Suprapubic skin (tissue), 4 donors: ENCODE measurements around the gene ARSK. TPM values are rescaled to one million over a fixed set of nuclear protein-coding genes. Genes with fewer than 3 reads are reported as not detected.

ENCODE experiments used
- DNase-seq, 2 donors: peaks; one replicate each; pipeline ENCODE4 v3.0.0-alpha.2; 2019; ENCODE audit warnings: low spot score in 2 of 2
- H3K27ac ChIP-seq: fragments of 200-600 bp; sonication (generic); one replicate; pipeline ENCODE4 v1.5.1; 2019
- H3K27me3 ChIP-seq: fragments of 200-600 bp; sonication (generic); one replicate; pipeline ENCODE4 v1.5.1; 2019
- H3K36me3 ChIP-seq: fragments of 200-600 bp; sonication (generic); one replicate; pipeline ENCODE4 v1.5.1; 2019
- H3K4me1 ChIP-seq: fragments of 200-600 bp; sonication (generic); one replicate; pipeline ENCODE4 v1.5.1; 2019
- H3K4me3 ChIP-seq: fragments of 200-600 bp; sonication (generic); one replicate; pipeline ENCODE4 v1.5.1; 2019; ENCODE audit warnings: mild to moderate bottlenecking
- H3K9me3 ChIP-seq: fragments of 200-600 bp; sonication (generic); one replicate; pipeline ENCODE4 v1.5.1; 2019
- CTCF ChIP-seq, 2 donors: fragments of 200-600 bp in 1 of 2; fragments of 450-650 bp in 1 of 2; sonication (generic) in 1 of 2; IDR thresholded peaks; one replicate each; pipeline ENCODE4 v1.5.1; 2016 to 2019; ENCODE audit warnings: antibody characterized with exemption in 2 of 2, mild to moderate bottlenecking in 1 of 2, moderate library complexity in 1 of 2
- EP300 ChIP-seq: sonication (generic); formaldehyde crosslinking; IDR thresholded peaks from one replicate; pipeline ENCODE4 v1.6.1; 2017; ENCODE audit warnings: antibody characterized with exemption
- POLR2A ChIP-seq, 2 donors: fragments of 450-650 bp; IDR thresholded peaks; one replicate each; pipeline ENCODE4 v1.6.1; 2017; ENCODE audit warnings: antibody characterized with exemption in 2 of 2, mild to moderate bottlenecking in 2 of 2, moderate library complexity in 2 of 2
- POLR2AphosphoS5 ChIP-seq, 3 donors: sonication (generic); formaldehyde crosslinking; IDR thresholded peaks; one replicate each; pipeline ENCODE4 v1.6.1; 2017; ENCODE audit warnings: antibody characterized with exemption in 3 of 3
- WGBS: methylation state at CpG from one replicate; pipeline ENCODE4 v1.1.5; 2018; 5-methylcytosine and 5-hydroxymethylcytosine counted together
- total RNA-seq, 4 donors: library from RNA; depleted of rRNA; stranded (reverse); fragments of >200 nt; gene quantifications; one replicate each; pipeline ENCODE4 v1.1.0, GENCODE V29; 2016

The ARSK gene
- total RNA-seq, 4 donors from 2014 or later: 5.4 to 10.6 (median 8.1) TPM

- no peak overlapping the region for H3K27ac ChIP-seq
- TF ChIP-seq POLR2A (IDR thresholded peaks at IDR 0.05) (no peak), CTCF (IDR thresholded peaks at IDR 0.05) (no peak), POLR2AphosphoS5 (IDR thresholded peaks at IDR 0.05) (no peak)
- H3K27me3 ChIP-seq: no peaks in the 10 kb centered on the region
- 92% methylated on average over 1 of the region's 1 CpG for WGBS
- no peak overlapping the region for H3K4me3 ChIP-seq
- H3K9me3 ChIP-seq: no peaks in the 10 kb centered on the region
- H3K36me3 ChIP-seq: no peaks in the 10 kb centered on the region
- H3K4me1 ChIP-seq: no peaks in the 10 kb centered on the region
- no peak for DNase-seq
These were observed 7.4 kb downstream of the ARSK start for GRCh38 chr5:95562282-95562681.

GRCh38 chr5:95563367-95563766, 8.5 kb downstream of the ARSK start:
- WGBS: 83% methylated on average over 5 of the region's 5 CpGs
- Histone ChIP-seq H3K9me3 (no peaks in the 10 kb centered on the region), H3K4me3 (no peak overlapping the region), H3K4me1 (no peaks in the 10 kb centered on the region), H3K27me3 (no peaks in the 10 kb centered on the region), H3K36me3 (peaks cover 1% of the 10 kb centered on the region), H3K27ac (no peak overlapping the region)
- TF ChIP-seq CTCF (IDR thresholded peaks at IDR 0.05) (no peak), POLR2A (IDR thresholded peaks at IDR 0.05) (no peak), POLR2AphosphoS5 (IDR thresholded peaks at IDR 0.05) (no peak), EP300 (no peak)
- DNase-seq: no peak

GRCh38 chr5:95564450-95564849, 9.5 kb downstream of the ARSK start:
- DNase-seq: no peak
- TF ChIP-seq EP300 (no peak), POLR2A (IDR thresholded peaks at IDR 0.05) (no peak), POLR2AphosphoS5 (IDR thresholded peaks at IDR 0.05) (no peak), CTCF (IDR thresholded peaks at IDR 0.05) (no peak)
- Histone ChIP-seq H3K27ac (no peak overlapping the region), H3K4me1 (no peaks in the 10 kb centered on the region), H3K27me3 (no peaks in the 10 kb centered on the region), H3K4me3 (no peak overlapping the region), H3K9me3 (no peaks in the 10 kb centered on the region), H3K36me3 (peaks cover 8% of the 10 kb centered on the region)
- 70% methylated on average over 4 of the region's 4 CpGs for WGBS

- Histone ChIP-seq H3K9me3 (no peaks in the 10 kb centered on the region), H3K4me3 (no peak overlapping the region), H3K27ac (no peak overlapping the region), H3K27me3 (no peaks in the 10 kb centered on the region), H3K36me3 (peaks cover 12% of the 10 kb centered on the region), H3K4me1 (no peaks in the 10 kb centered on the region)
- 90% methylated on average over 4 of the region's 4 CpGs for WGBS
- TF ChIP-seq EP300 (no peak), POLR2A (IDR thresholded peaks at IDR 0.05) (no peak), POLR2AphosphoS5 (IDR thresholded peaks at IDR 0.05) (no peak), CTCF (IDR thresholded peaks at IDR 0.05) (no peak)
- no peak for DNase-seq
These were observed 10.5 kb downstream of the ARSK start for GRCh38 chr5:95565280-95565920.

GRCh38 chr5:95572016-95572415, 17.1 kb downstream of the ARSK start:
- TF ChIP-seq POLR2A (IDR thresholded peaks at IDR 0.05): no peak
- Histone ChIP-seq H3K9me3 (no peaks in the 10 kb centered on the region), H3K27ac (no peak overlapping the region), H3K27me3 (no peaks in the 10 kb centered on the region), H3K36me3 (peaks cover 12% of the 10 kb centered on the region), H3K4me1 (no peaks in the 10 kb centered on the region), H3K4me3 (no peak overlapping the region)
- 91% methylated on average over 2 of the region's 2 CpGs for WGBS
- no peak for DNase-seq

- Histone ChIP-seq H3K4me3 (no peak overlapping the region), H3K4me1 (no peaks in the 10 kb centered on the region), H3K27ac (no peak overlapping the region), H3K27me3 (no peaks in the 10 kb centered on the region), H3K9me3 (no peaks in the 10 kb centered on the region), H3K36me3 (no peaks in the 10 kb centered on the region)
- TF ChIP-seq EP300 (no peak), POLR2AphosphoS5 (IDR thresholded peaks at IDR 0.05) (no peak), CTCF (IDR thresholded peaks at IDR 0.05) (no peak), POLR2A (IDR thresholded peaks at IDR 0.05) (no peak)
- 95% methylated on average over 2 of the region's 2 CpGs for WGBS
- DNase-seq: no peak
These were observed 26.7 kb downstream of the ARSK start for GRCh38 chr5:95581576-95581975.
